HepG2 (cell line): ENCODE data around the gene CNNM2. TPM values are rescaled to one million over a fixed set of nuclear protein-coding genes. Genes with fewer than 3 reads are reported as not detected.

ENCODE experiments used
- ELF4 ChIP-seq: sonication (generic); formaldehyde crosslinking; IDR thresholded peaks from 2 replicates; pipeline ENCODE4 v1.5.0; 2020; ENCODE audit warnings: missing genetic modification reagents, mild to moderate bottlenecking, moderate library complexity, borderline replicate concordance
- ERF ChIP-seq: IDR thresholded peaks from 2 replicates; pipeline ENCODE4 v1.6.1; 2018; ENCODE audit warnings: missing biosample characterization, missing genetic modification reagents
- ETV5 ChIP-seq: IDR thresholded peaks from 2 replicates; pipeline ENCODE4 v1.6.1; 2018; ENCODE audit warnings: missing biosample characterization, missing genetic modification reagents, inconsistent platforms, borderline replicate concordance
- HDAC6 ChIP-seq: fragments of 200-600 bp; sonication (generic); IDR thresholded peaks from 2 replicates; pipeline ENCODE4 v1.7.0; 2017; ENCODE audit warnings: mild to moderate bottlenecking, antibody characterized with exemption, low read length, low read depth
- HOXA7 ChIP-seq: sonication (generic); formaldehyde crosslinking; IDR thresholded peaks from 2 replicates; pipeline ENCODE4 v1.8.1; 2022; ENCODE audit warnings: mild to moderate bottlenecking, missing genetic modification reagents, moderate library complexity
- ISL2 ChIP-seq: sonication (generic); formaldehyde crosslinking; IDR thresholded peaks from 2 replicates; pipeline ENCODE4 v1.5.0; 2020; ENCODE audit warnings: missing genetic modification reagents
- LRRFIP1 ChIP-seq: sonication (generic); formaldehyde crosslinking; conservative IDR thresholded peaks from 2 replicates; pipeline ENCODE4 v1.4.0; 2020; ENCODE audit warnings: missing genetic modification reagents
- MED13 ChIP-seq: sonication (generic); formaldehyde crosslinking; IDR thresholded peaks from 2 replicates; pipeline ENCODE4 v1.5.0; 2020; ENCODE audit warnings: missing genetic modification reagents
- SETDB1 ChIP-seq: sonication (generic); formaldehyde crosslinking; IDR thresholded peaks from 2 replicates; pipeline ENCODE4 v1.5.1; 2020; ENCODE audit warnings: missing genetic modification reagents, mild to moderate bottlenecking, borderline replicate concordance
- SMC3 ChIP-seq: IDR thresholded peaks from 2 replicates; pipeline ENCODE4 v1.6.1; 2011; ENCODE audit warnings: low read length, improper control_type of control experiment
- SRSF9 ChIP-seq: fragments of 200-400 bp; formaldehyde crosslinking; IDR thresholded peaks from 2 replicates; pipeline ENCODE4 v1.6.1; 2018; ENCODE audit warnings: borderline replicate concordance, mild to moderate bottlenecking, low read depth, low read length; ENCODE audit not compliant: insufficient read depth, poor library complexity, severe bottlenecking
- UBTF ChIP-seq: sonication (generic); formaldehyde crosslinking; IDR thresholded peaks from 2 replicates; pipeline ENCODE4 v1.4.0; 2020; ENCODE audit warnings: mild to moderate bottlenecking, missing genetic modification reagents
- ZNF33B ChIP-seq: sonication (generic); formaldehyde crosslinking; IDR thresholded peaks from 2 replicates; pipeline ENCODE4 v1.5.1; 2020; ENCODE audit warnings: mild to moderate bottlenecking, missing genetic modification reagents
- ZSCAN22 ChIP-seq: sonication (generic); formaldehyde crosslinking; IDR thresholded peaks from 2 replicates; pipeline ENCODE4 v1.4.0; 2020; ENCODE audit warnings: mild to moderate bottlenecking, missing genetic modification reagents
- ZSCAN30 ChIP-seq: sonication (generic); formaldehyde crosslinking; IDR thresholded peaks from 2 replicates; pipeline ENCODE4 v1.5.0; 2020; ENCODE audit warnings: mild to moderate bottlenecking, missing genetic modification reagents
- polyA plus RNA-seq, 8 experiments: library from polyadenylated mRNA; depleted of rRNA in 3 of 8; stranded (reverse) in 7 of 8; unstranded in 1 of 8; fragments of >200 nt; fragmentation: Illumina TruSeq in 4 of 8; extraction: Trizol in 4 of 8; gene quantifications; 2 replicates each; pipeline versions ENCODE4 v1.2.1 to v1.2.3, GENCODE V29; 2011 to 2016; ENCODE audit warnings: low read depth in 4 of 8, missing spikeins in 1 of 8, mixed read lengths in 1 of 8; ENCODE audit not compliant: insufficient read depth in 1 of 8
- total RNA-seq, 5 experiments: library from RNA; depleted of rRNA; stranded (reverse); fragments of >200 nt; fragmentation: Illumina TruSeq; extraction: Trizol; gene quantifications; 2 replicates each; pipeline ENCODE4 v1.2.3, GENCODE V29; 2016; ENCODE audit warnings: low read depth in 1 of 5
- TF ChIP-seq, protein P1 (sequence below): sonication (generic); formaldehyde crosslinking; conservative IDR thresholded peaks from 2 replicates; pipeline ENCODE4 v1.5.0; 2020; ENCODE audit warnings: missing genetic modification reagents
- TF ChIP-seq, protein P2 (sequence below): sonication (generic); formaldehyde crosslinking; IDR thresholded peaks from 2 replicates; pipeline ENCODE4 v1.5.0; 2020; ENCODE audit warnings: mild to moderate bottlenecking, missing genetic modification reagents, moderate library complexity

CNNM2 gene
- total and polyA plus RNA-seq, 2 of the 13 experiments (the other 11 are each of a cell fraction or from before 2014, with no cell fraction given), result 7.1 to 9.0 TPM

- TF ChIP-seq ETV5 (CRISPR knock-in tag) (no peak; the same call in 1 of the 2 replicates), LRRFIP1 (CRISPR knock-in tag) (no peak), HOXA7 (CRISPR knock-in tag) (no peak), ELF4 (CRISPR knock-in tag) (no peak), MED13 (CRISPR knock-in tag) (no peak), HDAC6 (no peak), SRSF9 (no peak), ZSCAN30 (CRISPR knock-in tag) (no peak), ISL2 (CRISPR knock-in tag) (peak; percentile 77), UBTF (no peak), SMC3 (no peak), SETDB1 (CRISPR knock-in tag) (no peak), ERF (CRISPR knock-in tag) (peak; percentile 58; the same call in 1 of the 2 replicates), ZSCAN22 (CRISPR knock-in tag) (no peak), ZNF33B (no peak)
- TF ChIP-seq, protein P1, sequence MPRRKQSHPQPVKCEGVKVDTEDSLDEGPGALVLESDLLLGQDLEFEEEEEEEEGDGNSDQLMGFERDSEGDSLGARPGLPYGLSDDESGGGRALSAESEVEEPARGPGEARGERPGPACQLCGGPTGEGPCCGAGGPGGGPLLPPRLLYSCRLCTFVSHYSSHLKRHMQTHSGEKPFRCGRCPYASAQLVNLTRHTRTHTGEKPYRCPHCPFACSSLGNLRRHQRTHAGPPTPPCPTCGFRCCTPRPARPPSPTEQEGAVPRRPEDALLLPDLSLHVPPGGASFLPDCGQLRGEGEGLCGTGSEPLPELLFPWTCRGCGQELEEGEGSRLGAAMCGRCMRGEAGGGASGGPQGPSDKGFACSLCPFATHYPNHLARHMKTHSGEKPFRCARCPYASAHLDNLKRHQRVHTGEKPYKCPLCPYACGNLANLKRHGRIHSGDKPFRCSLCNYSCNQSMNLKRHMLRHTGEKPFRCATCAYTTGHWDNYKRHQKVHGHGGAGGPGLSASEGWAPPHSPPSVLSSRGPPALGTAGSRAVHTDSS (CRISPR knock-in tag), result no peak
- TF ChIP-seq, protein P2, sequence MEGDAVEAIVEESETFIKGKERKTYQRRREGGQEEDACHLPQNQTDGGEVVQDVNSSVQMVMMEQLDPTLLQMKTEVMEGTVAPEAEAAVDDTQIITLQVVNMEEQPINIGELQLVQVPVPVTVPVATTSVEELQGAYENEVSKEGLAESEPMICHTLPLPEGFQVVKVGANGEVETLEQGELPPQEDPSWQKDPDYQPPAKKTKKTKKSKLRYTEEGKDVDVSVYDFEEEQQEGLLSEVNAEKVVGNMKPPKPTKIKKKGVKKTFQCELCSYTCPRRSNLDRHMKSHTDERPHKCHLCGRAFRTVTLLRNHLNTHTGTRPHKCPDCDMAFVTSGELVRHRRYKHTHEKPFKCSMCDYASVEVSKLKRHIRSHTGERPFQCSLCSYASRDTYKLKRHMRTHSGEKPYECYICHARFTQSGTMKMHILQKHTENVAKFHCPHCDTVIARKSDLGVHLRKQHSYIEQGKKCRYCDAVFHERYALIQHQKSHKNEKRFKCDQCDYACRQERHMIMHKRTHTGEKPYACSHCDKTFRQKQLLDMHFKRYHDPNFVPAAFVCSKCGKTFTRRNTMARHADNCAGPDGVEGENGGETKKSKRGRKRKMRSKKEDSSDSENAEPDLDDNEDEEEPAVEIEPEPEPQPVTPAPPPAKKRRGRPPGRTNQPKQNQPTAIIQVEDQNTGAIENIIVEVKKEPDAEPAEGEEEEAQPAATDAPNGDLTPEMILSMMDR (CRISPR knock-in tag), result no peak
Measured at GRCh38 chr10:103120977-103121735, 203.1 kb downstream of the CNNM2 start (continued).
